Stimulated activated CD8-positive, alpha-beta memory T cell treated with anti-CD3 and anti-CD28 coated beads, Interleukin-12 subunit alpha, Interleukin-12 subunit beta, amount 100 ng/mL, for 24 hours (primary cell): ENCODE results near the gene TSPAN12.
"Not testable (repeated sequence)": the region's sequence is repeated elsewhere in the genome, so short reads cannot be mapped to it uniquely, and the experiment has no call there.

Source experiments
- DNase-seq: peaks from one replicate; pipeline ENCODE4 v3.0.0-alpha.2; 2020; ENCODE audit errors: extremely low read depth

The TSPAN12 gene

GRCh38 chr7:120805636-120806388, 52.1 kb downstream of the TSPAN12 start:
- no peak for DNase-seq

DNA sequence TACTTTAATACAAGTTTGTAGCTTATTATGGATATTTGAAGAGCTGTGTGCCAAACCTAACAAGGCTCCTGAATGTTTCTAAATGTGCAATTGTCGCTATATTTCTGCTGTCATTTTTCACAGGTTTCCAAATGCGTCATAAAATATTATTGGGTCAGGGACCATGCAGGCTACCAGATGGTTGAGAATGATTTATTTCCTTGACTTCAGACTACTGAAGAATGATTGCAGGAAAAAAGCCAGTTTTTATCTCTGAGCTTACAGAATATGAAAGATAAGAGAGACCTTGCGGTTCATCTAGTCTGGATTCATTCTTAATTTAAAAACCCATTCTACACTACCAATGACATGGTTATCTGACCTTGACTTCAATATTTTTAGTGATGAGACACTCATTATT, 55.2 kb downstream of the TSPAN12 start:
- DNase-seq = no peak

- DNase-seq = no peak
Observed at GRCh38 chr7:120799813-120800475, 58.0 kb downstream of the TSPAN12 start.

- DNase-seq = no peak
Observed at GRCh38 chr7:120799147-120799546, 58.8 kb downstream of the TSPAN12 start.

DNA sequence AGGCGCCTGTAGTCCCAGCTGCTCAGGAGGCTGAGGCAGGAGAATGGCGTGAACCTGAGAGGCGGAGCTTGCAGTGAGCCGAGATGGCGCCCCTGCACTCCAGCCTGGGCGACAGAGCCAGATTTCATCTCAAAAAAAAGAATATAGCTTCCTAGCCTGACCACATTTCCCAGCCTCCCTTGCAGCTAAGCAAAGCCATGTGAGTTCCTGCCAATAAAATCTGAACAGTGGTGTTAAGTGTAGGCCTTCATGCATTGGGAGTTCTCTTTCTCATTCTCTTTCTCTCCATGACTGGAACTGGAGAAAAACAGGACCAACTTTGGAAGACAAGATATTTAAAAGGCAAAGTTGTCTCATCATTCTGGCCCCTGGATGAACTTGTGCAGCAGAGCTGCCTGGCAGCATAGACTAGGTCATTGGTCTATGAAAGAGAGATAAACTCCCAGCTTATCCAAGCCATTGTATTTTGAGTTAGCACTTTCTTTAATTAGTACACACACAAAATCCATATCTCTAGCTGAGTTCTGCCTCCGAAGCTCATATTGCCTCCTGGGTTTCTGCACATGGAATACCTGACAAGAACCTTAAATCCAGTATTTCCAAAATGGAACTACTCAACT, 60.8 kb downstream of the TSPAN12 start:
- DNase-seq = no peak

GRCh38 chr7:120794106-120794729, 63.7 kb downstream of the TSPAN12 start:
- DNase-seq = no peak

- no peak for DNase-seq
Observed at GRCh38 chr7:120793213-120793936, 64.6 kb downstream of the TSPAN12 start.

GRCh38 chr7:120792861-120793130, 65.1 kb downstream of the TSPAN12 start:
- no peak for DNase-seq

GRCh38 chr7:120792091-120792860, 65.7 kb downstream of the TSPAN12 start:
- peak; percentile 19 for DNase-seq

- no peak for DNase-seq
Observed at GRCh38 chr7:120785095-120785494, 72.8 kb downstream of the TSPAN12 start.

DNA sequence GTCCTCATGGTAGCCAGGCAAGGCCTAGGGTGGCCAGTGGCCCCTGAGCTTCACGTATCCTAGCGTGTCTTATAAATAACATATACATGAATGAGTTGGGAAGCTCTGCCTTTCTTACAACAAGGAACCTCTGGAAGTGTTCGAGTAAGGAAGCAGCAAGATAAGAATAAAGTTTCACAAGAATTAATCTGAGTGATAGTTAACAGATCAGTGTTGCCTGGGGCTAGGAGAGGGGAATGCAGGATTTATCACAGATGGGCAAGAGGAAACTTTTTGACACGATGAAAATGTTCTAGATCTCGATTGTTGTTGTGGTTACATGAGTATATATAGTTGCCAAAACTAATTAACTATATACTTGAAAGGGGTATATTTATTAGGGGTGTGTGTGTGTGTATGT, 74.2 kb downstream of the TSPAN12 start:
- no peak for DNase-seq

DNA sequence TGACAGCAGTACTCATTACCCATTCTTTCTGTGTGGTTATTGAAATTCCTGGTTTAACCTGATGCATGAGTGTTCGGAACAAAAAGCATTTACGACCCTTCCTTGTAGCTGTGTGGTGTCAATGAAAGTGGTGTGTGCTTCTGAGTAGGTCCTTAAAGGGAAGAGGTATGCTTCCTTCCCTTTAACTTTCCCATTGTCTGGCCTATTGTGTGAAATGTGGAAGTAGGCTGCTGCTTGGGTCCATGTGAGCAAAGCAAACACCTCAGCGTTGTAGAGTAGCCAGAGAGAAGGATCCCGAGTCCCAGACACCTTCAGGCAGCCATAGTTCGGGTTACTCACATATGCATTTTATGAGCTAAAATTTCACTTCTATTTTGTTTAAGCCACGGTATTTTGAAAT, 74.7 kb downstream of the TSPAN12 start:
- no peak for DNase-seq

DNA sequence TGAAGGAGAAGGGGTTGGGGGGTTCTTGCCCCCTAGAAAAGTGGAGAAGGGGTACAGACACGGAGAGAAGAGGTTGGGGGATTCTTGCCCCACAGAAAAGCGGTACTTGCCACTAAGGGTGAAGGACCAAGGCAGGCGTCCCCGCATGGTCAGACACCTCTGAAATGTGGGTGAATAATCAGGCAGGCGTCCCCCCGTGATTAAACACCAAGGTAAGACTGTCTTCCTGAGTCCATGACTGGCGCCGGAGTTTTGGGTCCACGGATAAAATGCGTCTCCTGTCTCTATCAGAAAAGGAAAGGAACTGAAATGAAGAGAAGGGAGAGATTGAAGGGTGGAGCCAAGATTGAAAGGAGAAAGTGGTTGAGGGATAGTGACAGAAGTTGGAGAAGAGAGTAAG, 76.0 kb downstream of the TSPAN12 start:
- DNase-seq = not testable (repeated sequence)

DNA sequence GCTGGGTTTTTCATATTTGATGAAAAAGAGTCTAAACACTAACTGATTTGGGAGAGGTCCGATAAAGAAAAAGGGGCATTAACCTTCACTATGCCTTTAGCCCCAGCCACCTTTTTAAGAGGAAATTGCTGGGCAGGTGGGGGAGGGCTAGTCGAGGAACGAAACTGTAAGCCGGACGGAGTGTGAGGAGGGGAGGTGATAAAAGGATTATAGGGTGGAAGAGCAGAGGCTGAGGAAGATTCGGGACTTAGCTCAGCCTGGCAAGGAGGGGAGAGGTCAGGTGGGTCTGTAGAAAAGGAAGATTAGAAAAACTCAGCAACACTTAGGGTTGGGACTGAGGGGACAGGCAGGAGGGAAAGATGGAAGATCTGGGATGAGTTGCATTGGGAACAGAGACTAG, 77.0 kb downstream of the TSPAN12 start:
- no peak for DNase-seq

DNA sequence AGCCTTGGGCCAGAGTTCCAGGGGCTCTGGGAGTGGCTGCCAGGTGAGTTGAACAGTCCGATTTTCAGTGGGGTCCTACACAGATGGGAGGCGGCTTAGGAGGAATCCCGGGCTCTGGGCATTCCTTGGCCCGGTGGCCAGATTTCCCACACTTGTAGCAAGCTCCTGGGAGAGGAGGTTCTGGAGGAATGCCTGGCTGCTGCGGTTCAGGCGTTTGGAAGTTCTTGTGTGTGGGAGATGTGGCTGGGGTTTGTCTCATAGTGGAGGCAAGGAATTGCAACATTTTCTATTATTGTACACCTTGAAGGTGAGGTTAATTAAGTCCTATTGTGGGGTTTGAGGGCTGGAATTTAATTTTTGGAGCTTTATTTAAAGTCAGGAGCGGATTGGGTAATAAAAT, 77.5 kb downstream of the TSPAN12 start:
- not testable (repeated sequence) for DNase-seq

DNA sequence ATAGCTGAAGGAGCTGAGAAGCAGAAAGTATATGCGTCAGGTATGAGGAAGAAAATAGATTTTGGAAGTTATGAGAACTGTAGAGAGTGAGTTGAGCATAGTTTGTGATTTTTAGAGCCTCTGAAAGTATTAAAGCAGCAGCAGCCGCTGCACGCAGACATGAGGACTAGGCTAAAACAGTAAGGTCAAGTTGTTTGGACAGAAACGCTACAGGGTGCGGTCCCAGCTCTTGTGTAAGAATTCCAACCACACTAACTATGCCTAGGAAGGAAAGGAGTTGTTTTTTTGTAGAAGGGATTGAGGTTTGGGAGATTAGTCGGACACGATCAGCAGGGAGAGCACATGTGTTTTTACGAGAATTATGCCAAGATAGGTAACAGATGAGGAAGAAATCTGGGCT, 78.9 kb downstream of the TSPAN12 start:
- not testable (repeated sequence) for DNase-seq

DNA sequence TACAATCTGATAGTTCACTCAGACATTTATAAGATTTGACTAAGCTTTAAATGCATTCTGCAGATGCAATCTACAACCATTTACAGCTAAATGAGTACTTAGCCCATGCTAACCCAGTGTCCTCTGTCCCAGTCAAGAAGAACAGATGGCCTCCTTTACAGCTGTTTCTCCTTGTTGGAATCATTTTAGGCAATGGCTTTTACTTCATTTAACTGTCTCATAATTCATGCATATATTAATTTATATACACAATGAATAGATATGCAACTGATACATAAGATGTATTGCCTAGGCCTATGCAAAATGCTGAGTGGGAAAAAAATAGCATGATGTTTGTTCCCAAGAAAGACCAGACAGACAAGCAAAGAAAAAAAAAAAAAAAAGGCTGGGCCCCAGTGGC, 82.2 kb downstream of the TSPAN12 start:
- DNase-seq = no peak

DNA sequence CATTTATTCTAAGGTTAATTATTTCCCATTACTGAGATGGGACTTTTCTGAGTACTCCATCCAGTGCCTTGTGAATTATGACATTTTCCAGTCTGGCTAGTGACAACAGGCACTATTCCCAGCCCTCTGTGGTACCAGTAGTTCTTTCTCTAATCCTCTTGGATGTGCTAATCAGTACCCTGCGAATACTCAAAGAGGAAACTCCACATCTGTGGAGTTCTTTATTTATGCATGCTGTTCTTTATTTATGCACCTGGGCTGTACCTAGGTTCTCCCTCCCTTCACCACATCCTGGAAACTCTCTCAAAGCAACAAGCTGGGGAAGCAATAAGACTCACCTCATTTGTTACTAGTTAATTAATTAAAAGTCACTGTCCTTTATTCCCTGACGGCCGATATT, 83.5 kb downstream of the TSPAN12 start:
- DNase-seq = no peak

- no peak for DNase-seq
Observed at GRCh38 chr7:120770206-120770605, 87.7 kb downstream of the TSPAN12 start.

DNA sequence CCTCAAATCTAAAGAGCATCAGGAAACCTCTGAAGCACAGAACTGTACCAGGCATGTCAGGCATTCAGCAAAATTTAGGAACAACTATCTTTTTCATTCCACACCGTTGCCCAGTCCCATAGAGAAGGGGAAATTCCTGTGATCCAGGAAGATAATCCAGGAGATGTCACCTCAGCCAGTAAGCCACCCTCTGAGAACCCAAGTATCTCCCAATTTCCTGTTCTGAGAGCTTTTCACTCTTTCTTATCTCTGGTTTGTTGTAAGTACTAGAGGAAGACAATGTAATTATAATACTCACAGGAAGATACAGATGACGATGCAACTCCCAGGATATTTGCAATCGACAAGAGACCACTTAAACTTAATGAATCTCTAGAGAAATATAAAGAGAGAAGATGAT, 97.1 kb downstream of the TSPAN12 start:
- no peak for DNase-seq

DNA sequence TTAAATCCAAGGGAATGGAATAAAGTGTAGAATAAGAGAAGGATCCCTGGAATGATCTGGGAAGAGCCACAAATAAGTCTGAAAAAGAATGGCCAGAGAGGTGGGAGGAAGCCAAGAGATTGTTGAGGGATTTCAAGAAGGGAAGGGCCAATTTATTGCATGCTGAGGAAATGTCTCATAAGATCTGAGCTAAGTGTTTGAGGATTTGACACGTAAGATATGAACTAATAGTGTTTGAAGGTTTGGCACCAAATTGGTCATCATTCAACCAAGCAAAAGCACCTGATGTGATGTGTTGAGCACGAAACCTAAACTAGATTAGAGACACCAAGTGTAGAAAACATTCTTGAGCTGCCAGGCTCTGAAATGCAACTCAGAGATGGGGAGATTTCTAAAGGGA, 97.9 kb downstream of the TSPAN12 start:
- DNase-seq = no peak
